GM13976 (cell line): Measurements from ENCODE around the gene CALN1.

Experiments
- DNase-seq: peaks from one replicate; pipeline ENCODE4 v3.0.0; 2012; ENCODE audit warnings: low spot score
- in situ Hi-C: fragments of 300-500 bp; cut with MboI; formaldehyde crosslinking; loops from one replicate; pipeline ENCODE4 v1.12.0; 2022; ENCODE audit warnings: low sequenced_read_pairs, mixed read lengths, inconsistent platforms; ENCODE audit not compliant: unreplicated experiment
- TF ChIP-seq, protein P1 (sequence below): IDR thresholded peaks from 2 replicates; pipeline ENCODE4 v1.5.1; 2012; ENCODE audit warnings: borderline replicate concordance, mild to moderate bottlenecking; ENCODE audit not compliant: insufficient read depth; ENCODE audit errors: extremely low read depth, missing control alignments, control extremely low read depth

Gene CALN1

DNA sequence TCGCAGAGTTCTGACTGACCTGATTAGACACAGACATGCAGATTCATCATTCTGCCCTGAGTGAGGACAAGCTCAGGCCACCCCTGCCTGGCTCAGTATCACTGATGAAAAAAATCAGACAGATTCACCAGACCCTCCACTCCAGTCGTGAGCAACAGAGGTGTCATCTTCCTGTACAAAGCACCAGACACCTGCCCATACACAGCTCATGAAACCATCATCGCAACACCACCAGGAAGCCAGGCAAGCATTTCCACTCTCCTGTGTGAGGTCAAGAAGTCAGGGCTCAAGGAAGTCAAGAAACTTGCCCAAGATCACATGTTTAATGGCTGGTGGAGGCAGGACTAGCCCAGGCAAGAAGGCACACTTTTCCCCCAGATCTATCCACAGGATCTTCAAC, 163.0 kb downstream of the CALN1 start:
- in situ Hi-C loops: no loop called here
- no peak for DNase-seq
- TF ChIP-seq, protein P1, sequence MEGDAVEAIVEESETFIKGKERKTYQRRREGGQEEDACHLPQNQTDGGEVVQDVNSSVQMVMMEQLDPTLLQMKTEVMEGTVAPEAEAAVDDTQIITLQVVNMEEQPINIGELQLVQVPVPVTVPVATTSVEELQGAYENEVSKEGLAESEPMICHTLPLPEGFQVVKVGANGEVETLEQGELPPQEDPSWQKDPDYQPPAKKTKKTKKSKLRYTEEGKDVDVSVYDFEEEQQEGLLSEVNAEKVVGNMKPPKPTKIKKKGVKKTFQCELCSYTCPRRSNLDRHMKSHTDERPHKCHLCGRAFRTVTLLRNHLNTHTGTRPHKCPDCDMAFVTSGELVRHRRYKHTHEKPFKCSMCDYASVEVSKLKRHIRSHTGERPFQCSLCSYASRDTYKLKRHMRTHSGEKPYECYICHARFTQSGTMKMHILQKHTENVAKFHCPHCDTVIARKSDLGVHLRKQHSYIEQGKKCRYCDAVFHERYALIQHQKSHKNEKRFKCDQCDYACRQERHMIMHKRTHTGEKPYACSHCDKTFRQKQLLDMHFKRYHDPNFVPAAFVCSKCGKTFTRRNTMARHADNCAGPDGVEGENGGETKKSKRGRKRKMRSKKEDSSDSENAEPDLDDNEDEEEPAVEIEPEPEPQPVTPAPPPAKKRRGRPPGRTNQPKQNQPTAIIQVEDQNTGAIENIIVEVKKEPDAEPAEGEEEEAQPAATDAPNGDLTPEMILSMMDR: no peak

DNA sequence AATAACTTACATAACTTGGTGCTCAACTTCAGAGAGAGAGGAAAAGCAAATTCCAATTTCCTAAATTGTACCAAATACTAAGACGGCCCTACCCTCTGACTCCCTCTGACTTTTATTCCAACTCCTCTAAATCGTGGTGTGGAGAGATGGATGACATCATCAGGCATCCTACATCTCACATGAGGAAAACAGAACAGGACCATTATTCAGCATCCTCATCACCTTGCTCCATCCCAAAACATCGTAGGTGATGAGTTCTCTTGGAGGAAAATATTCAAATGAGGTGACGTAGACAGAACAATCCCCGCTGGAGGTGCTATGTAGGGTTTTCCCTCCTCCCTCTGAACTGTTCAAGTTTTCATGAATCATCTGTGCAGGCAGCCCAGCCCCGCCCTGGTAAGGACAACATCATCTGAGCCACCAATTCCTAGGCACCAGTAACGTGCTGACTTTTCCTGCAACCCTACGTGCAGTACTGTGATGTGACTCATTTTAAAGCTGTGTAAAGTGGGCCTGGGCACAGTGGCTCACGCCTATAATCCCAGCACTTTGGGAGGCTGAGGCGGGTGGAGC, 167.2 kb downstream of the CALN1 start:
- in situ Hi-C loops: no loop called here
- DNase-seq: no peak
- TF ChIP-seq, protein P1: no peak

GRCh38 chr7:72243329-72243728, 168.8 kb downstream of the CALN1 start:
- DNase-seq: no peak
- TF ChIP-seq, protein P1: no peak
- in situ Hi-C loops: no loop called here

DNA sequence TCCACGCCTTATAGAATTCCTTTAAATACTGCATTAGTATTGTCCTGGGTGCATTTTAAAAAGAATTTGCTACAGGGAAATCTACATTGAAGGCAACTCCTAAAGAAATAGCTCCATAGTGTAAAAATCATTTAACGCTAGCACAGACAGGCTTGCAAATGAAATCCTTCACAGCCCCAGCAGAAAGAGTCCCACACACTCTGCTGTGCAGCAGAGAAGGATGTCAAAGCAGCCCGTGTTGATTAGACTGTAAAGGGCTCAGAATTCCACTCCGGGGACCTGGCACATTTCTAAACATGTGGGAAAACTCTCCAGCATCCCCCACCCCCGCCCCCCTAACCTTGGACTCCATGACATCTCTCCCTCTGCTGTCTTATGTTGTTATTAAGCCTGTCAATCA, 176.8 kb downstream of the CALN1 start:
- no peak for DNase-seq
- TF ChIP-seq, protein P1: no peak
- in situ Hi-C loops: no loop called here

DNA sequence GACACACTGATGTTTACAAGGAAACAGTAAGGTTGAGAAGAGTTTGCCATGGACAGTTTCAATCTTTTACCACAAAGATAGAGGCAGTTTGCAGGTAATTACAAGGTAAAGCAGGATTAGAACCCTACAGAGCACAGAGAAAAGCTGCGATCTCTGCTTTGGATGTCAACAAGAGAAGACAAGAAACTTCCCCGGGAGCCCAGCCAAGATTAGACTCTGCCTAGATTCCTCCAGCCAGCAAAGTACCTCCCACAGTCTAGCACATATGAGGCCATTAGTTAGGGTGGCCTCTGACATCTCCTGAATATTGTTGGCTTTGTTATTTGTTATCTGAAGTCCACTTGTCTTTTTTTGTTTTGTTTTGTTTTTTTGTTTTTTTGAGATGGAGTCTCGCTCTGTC, 178.1 kb downstream of the CALN1 start:
- no peak for DNase-seq
- in situ Hi-C loops: no loop called here
- TF ChIP-seq, protein P1: no peak

- TF ChIP-seq, protein P1: no peak
- in situ Hi-C loops: no loop called here
- no peak for DNase-seq
These were observed 181.9 kb downstream of the CALN1 start for GRCh38 chr7:72230281-72230680.

- TF ChIP-seq, protein P1: no peak
- in situ Hi-C loops: no loop called here
These were observed 188.8 kb downstream of the CALN1 start for GRCh38 chr7:72223351-72223750.

More at GRCh38 chr7:72223351-72223750, 188.8 kb downstream of the CALN1 start:
- no peak for DNase-seq
